Thyroid gland (tissue), 4 donors: ENCODE results near the gene ERCC1. TPM values are rescaled to one million over a fixed set of nuclear protein-coding genes. Genes with fewer than 3 reads are reported as not detected.

Source experiments
- DNase-seq, 2 donors: peaks; one replicate each; pipeline ENCODE4 v3.0.0-alpha.2; 2019
- H3K27ac ChIP-seq, 3 donors: fragments of 200-600 bp; sonication (generic); 1 replicate in 2 of 3; 2 replicates in 1 of 3; pipeline ENCODE4 v1.5.1; 2016 to 2019; ENCODE audit warnings: mild to moderate bottlenecking in 1 of 3, moderate library complexity in 1 of 3
- H3K27me3 ChIP-seq: fragments of 200-600 bp; sonication (generic); one replicate; pipeline ENCODE4 v1.5.1; 2019
- H3K36me3 ChIP-seq, 2 donors: fragments of 200-600 bp; sonication (generic); one replicate each; pipeline ENCODE4 v1.5.1; 2016 to 2019
- H3K4me1 ChIP-seq, 2 donors: fragments of 200-600 bp; sonication (generic); one replicate each; pipeline ENCODE4 v1.5.1; 2017 to 2019
- H3K4me3 ChIP-seq, 3 donors: fragments of 200-600 bp; sonication (generic); replicated peaks in 1 of 3; 1 replicate in 2 of 3; 2 replicates in 1 of 3; pipeline ENCODE4 v1.5.1; 2016; ENCODE audit warnings: mild to moderate bottlenecking in 1 of 3
- H3K9me3 ChIP-seq: fragments of 200-600 bp; sonication (generic); one replicate; pipeline ENCODE4 v1.5.1; 2017
- CTCF ChIP-seq, 6 experiments: fragments of 200-600 bp in 3 of 6; fragments of 450-650 bp in 3 of 6; sonication (generic) in 3 of 6; IDR thresholded peaks; one replicate each; pipeline ENCODE4 v1.5.1; 2016 to 2019; ENCODE audit warnings: antibody characterized with exemption in 6 of 6, mild to moderate bottlenecking in 2 of 6, inconsistent platforms in 1 of 6, moderate library complexity in 1 of 6
- POLR2A ChIP-seq, 2 donors: fragments of 450-650 bp; IDR thresholded peaks; one replicate each; pipeline ENCODE4 v1.6.1; 2017; ENCODE audit warnings: antibody characterized with exemption in 2 of 2, mild to moderate bottlenecking in 2 of 2, moderate library complexity in 1 of 2
- WGBS, 2 donors: methylation state at CpG; one replicate each; pipeline ENCODE4 v1.1.5; 2017; 5-methylcytosine and 5-hydroxymethylcytosine counted together
- intact Hi-C: fragments of 100-400 bp; cut with DNase I; formaldehyde crosslinking; loops from one replicate; pipeline ENCODE4 v1.15.1; 2023
- total RNA-seq, 4 donors: library from RNA; depleted of rRNA; stranded (reverse); fragments of >200 nt; gene quantifications; one replicate each; pipeline ENCODE4 v1.2.3, GENCODE V29; 2016

ERCC1 gene
- total RNA-seq, 4 donors from 2014 or later, result 89.1 to 157 (median 113) TPM

DNA sequence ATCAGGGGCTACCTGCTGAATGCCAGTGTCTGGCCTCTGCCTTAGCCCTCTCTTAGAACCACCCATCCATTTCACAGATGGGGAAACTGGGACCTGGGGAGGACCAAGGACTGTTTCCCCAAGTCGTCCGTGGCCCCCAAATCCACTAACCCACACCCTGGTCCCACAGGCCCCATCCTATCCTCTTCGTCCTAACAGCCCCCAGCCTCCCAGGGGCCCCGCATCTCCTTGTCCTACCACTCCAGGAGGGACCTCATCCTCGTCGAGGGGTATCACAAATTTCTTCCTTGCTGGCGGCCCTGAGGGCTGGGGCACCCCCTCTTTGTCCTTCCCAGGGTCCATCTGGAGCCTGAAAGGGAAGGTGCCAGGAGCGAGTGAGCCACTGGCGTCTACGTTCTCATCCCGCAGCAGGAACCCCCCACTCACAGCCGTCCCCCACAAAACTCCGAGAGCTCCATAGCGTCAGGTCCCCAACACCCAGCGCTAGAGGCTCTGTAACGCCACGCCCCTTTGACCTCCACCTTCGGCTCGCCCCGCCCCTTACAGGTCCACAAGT, 606 bp downstream of the ERCC1 start:
- DNase-seq, result no peak
- Histone ChIP-seq H3K27ac (peak overlapping the region; percentile 58 to 90 (median 88)), H3K4me1 (peaks cover 7 to 21% of the 10 kb centered on the region in 2 donors), H3K4me3 (peak overlapping the region; percentile 2 to 71 (median 44)), H3K36me3 (no peaks in the 10 kb centered on the region), H3K27me3 (no peaks in the 10 kb centered on the region), H3K9me3 (no peaks in the 10 kb centered on the region)
- intact Hi-C loops, result no loop called here
- 14% methylated on average over 20 of the region's 20 CpGs for WGBS, 2 donors
- TF ChIP-seq CTCF (IDR thresholded peaks at IDR 0.05) (no peak), POLR2A (IDR thresholded peaks at IDR 0.05) (no peak)

DNA sequence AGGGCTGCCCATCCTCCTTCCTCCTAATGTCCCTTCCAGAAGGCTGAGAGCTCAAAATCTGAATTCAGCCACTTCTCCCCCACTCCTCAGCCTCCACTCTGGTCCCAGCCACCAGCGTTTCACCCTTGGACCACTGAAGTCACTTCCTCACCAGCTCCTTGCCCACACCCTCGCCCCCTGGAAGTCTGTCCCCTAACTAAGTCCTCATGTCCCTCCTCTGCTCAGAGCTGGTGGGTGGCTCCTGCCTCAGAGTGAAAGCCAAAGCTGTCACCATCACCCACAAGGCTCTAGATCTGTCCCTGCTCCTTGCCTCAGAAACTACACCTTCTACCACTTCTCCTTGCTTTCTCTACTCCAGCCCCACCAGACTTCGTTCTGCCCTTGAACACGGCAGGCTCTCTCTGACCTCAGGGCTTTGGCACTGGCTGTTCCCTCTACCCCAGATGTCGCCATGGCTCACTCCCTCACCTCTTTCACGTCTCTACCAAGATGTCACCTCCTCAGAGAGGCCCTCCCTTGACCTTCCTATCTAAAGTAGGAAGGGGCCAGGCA, 1.7 kb downstream of the ERCC1 start:
- TF ChIP-seq CTCF (IDR thresholded peaks at IDR 0.05) (no peak), POLR2A (IDR thresholded peaks at IDR 0.05) (no peak)
- Histone ChIP-seq H3K4me1 (peaks cover 7 to 21% of the 10 kb centered on the region in 2 donors), H3K36me3 (no peaks in the 10 kb centered on the region), H3K27me3 (no peaks in the 10 kb centered on the region), H3K9me3 (no peaks in the 10 kb centered on the region), H3K27ac (no peak overlapping the region), H3K4me3 (no peak overlapping the region)
- no peak for DNase-seq
- WGBS, 2 donors, result 91% methylated on average over 6 of the region's 6 CpGs
- intact Hi-C loops, result no loop called here

DNA sequence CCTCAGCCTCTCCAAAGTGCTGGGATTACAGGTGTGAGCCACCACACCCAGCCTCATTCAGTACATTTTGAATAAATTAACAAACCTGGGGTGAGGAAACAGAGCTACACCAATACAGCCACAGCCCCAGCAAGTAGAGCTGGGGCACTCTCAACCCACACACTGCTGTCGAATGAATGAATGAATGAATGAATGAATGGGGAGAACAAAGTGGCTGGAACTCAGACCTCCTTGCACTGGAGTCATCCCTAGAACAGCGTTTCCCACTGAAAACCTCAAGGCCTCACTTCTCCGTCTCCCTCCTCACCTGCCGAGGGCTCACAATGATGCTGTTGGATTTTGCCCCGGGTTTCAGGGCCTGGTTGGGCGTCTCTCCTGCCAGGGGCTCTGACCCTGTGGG, 2.8 kb downstream of the ERCC1 start:
- intact Hi-C loops, result no loop called here
- Histone ChIP-seq H3K4me3 (no peak overlapping the region), H3K27me3 (no peaks in the 10 kb centered on the region), H3K36me3 (peaks cover 0 to 9% of the 10 kb centered on the region in 2 donors), H3K27ac (no peak overlapping the region), H3K9me3 (no peaks in the 10 kb centered on the region), H3K4me1 (peaks cover 7 to 20% of the 10 kb centered on the region in 2 donors)
- 91 to 92% methylated on average over 4 to 6 of the region's 6 CpGs for WGBS, 2 donors
- DNase-seq, result no peak
- TF ChIP-seq POLR2A (IDR thresholded peaks at IDR 0.05) (no peak), CTCF (IDR thresholded peaks at IDR 0.05) (no peak)

GRCh38 chr19:45420356-45420755, 3.4 kb downstream of the ERCC1 start:
- Histone ChIP-seq H3K36me3 (peaks cover 0 to 13% of the 10 kb centered on the region in 2 donors), H3K4me3 (no peak overlapping the region), H3K4me1 (peaks cover 7 to 15% of the 10 kb centered on the region in 2 donors), H3K27ac (no peak overlapping the region), H3K9me3 (no peaks in the 10 kb centered on the region), H3K27me3 (no peaks in the 10 kb centered on the region)
- intact Hi-C loops, result no loop called here
- 86 to 91% methylated on average over 10 of the region's 10 CpGs for WGBS, 2 donors
- no peak for DNase-seq
- TF ChIP-seq POLR2A (IDR thresholded peaks at IDR 0.05), result no peak
- no peak for TF ChIP-seq CTCF (IDR thresholded peaks at IDR 0.05)

GRCh38 chr19:45419895-45420294, 3.8 kb downstream of the ERCC1 start:
- Histone ChIP-seq H3K36me3 (peaks cover 0 to 13% of the 10 kb centered on the region in 2 donors), H3K4me3 (no peak overlapping the region), H3K9me3 (no peaks in the 10 kb centered on the region), H3K27ac (no peak overlapping the region), H3K27me3 (no peaks in the 10 kb centered on the region), H3K4me1 (peaks cover 7 to 13% of the 10 kb centered on the region in 2 donors)
- DNase-seq, result no peak
- TF ChIP-seq POLR2A (IDR thresholded peaks at IDR 0.05), result no peak
- no peak for TF ChIP-seq CTCF (IDR thresholded peaks at IDR 0.05)
- intact Hi-C loops, result no loop called here
- 37% methylated on average over 3 of the region's 3 CpGs; no CpG with 5 or more reads in 1 of the 2 donors for WGBS, 2 donors
